Activated T-cell treated with anti-CD3 and anti-CD28 coated beads, Interleukin-2, amount 50 U/mL, for 48 hours (primary cell): ENCODE measurements around the gene AQP11.
A peak's percentile ranks its signal among the peaks of the same experiment; 100 is the strongest.
"Not testable (repeated sequence)": the region's sequence is repeated elsewhere in the genome, so short reads cannot be mapped to it uniquely, and the experiment has no call there.

Source experiments
- DNase-seq, 2 experiments: peaks; one replicate each; pipeline ENCODE4 v3.0.0-alpha.2; 2020

AQP11 gene

DNA sequence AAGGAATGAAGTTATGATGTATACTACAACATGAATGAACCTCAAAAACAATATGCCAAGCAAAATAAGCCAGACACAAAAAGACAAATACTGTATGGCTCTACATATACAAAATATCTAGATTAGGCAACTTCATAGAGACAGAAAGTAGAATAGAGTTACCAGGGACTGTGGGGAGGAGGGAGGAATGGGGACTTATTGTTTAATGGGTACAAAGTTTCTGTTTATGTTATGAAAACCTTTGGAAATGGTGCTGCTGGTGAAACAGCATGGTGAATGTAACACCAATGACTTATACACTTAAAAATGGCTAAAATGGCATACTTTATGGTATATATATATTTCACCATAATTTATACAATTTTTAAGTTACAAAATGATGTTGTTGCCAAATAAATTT is 4.1 kb downstream of the AQP11 start:
- no peak for DNase-seq

DNA sequence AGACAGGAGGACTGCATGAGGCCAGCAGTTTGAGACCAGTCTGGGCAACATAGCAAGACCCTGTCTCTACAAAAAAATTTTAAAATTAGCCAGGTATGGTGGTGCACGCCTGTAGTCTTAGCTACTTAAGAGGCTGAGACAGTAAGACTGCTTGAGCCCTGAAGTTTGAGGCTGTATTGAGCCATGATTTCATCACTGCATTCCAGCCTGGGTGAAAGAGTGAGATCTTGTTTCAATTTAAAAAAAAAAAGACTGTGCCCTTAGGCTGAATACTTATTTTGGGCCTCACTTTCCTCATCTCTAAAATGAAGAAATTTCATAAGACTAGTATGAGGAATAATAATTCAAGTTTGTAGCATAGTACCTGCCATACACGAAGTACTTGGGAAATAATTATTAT is 6.9 kb downstream of the AQP11 start:
- no peak for DNase-seq

DNA sequence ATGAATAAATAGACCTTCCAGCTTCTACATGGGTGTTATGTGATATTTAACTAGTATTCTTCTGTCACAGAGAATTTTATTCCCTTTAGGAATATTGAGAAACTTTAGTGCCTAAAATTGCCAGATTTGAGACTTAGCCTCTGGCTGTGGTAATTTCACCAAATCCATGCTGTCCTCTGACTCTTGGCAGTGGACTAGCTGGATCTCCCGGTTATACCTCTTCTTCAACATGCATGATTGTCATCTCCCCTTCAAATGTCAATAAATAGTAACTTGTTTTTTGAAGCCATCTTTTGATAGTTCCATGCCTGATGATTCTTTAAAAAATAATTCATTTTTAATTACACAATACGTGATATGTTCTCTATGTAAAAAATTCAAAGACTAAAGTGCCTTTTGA is 8.4 kb downstream of the AQP11 start:
- DNase-seq: no peak

DNA sequence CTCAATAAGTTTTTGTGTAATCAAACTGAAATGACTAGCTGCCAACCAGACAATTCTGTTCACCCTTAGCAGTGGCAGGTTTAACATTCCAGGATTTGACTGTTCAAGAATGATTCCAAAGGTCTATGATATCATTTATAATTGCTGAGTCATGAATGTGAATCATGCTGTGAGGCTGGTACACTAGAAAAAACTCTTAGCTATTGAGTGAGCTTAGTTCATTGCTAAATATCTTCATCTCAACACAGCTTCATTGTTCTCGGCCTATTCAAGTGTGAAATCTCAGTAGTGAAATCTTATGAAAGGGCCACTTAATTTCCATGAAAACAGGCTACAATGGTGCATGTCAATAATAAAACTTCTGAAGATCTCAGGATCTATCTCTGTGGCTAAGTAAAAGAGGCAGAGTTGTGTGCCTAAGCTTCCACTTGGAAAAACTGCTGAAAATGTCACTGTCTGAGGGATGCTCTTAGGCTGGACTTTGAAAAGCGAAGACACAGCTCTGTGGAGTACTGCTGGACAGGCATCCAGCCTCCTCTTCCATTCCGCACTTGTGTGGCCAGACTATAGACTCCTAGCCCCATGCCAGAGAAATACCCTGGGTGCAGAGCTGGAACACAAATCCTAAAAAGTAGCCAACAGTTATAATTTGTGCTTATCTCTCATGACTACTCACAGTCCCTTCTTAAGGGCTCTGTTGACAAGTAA is 12.8 kb downstream of the AQP11 start:
- DNase-seq: no peak

DNA sequence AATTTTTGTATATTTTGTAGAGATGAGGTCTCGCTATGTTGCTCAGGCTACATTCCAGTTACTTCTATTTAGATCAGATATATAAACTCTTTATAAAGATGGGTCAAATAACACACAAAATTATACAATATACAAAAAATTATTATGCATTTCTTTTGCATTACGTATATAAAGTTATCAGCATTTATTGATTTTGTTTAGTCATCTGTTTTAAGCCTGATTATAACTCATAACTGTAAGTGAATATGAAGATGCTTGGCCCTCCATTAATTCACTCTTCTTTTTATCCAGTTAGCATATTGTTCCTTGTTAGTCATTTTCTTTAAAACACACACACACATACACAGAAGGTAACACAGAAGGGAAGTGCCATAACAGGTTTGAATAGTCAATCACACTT is 14.5 kb downstream of the AQP11 start:
- no peak for DNase-seq

DNA sequence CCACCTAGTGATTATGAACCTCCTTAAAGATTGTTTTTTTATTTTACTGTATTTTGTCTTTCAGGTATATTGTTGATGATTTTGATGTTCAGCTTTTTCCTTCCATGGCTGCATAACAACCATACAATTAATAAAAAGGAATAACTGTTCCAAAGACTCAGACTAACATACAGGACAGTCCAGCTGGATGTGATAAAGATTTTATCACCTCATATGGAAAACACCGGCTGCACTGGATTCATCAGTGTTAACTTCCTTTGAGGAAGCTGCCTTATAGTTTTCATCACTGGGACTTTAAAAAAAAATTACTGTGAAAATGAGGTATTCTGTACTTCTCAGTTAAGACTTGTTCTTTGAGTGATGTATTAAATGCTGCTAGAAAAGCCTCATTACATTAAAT is 19.5 kb downstream of the AQP11 start:
- DNase-seq: no peak

DNA sequence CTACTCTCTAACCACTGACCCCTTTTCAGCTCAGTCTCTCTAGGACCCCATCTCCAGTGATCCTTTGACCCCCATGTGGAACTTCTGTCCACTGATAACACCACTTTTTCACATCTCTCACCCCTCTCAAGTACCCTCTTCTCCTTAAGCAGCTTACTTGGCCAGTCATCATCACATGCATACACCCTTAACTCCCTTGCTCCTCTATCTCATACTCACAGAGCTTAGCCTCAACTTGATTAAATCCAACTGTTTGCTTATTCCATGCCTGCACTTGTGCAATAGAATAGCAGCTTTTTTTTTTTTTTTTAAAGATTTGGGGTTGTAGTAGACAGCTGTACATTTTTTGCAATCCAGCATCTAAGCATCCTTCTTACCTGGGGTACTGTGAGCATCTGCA is 22.2 kb downstream of the AQP11 start:
- no peak for DNase-seq

DNA sequence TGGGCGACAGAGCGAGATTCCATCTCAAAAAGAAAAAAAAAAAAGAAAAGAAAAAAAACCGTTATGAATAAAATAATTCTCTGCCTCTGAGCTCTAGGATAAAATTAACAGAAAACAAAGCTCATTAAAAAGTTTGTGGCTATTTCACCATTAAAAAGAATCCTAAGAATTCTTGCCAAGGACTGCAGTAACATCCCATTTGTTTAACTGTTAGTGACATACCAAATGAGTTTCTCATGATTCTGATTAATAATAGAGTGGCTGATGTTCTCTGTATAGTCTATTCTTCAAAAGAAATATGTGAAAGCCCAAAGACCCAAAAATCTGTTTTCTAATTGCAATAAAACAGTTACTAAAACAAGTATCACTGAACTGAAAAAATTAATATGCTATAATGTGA is 28.1 kb downstream of the AQP11 start:
- DNase-seq: no peak

DNA sequence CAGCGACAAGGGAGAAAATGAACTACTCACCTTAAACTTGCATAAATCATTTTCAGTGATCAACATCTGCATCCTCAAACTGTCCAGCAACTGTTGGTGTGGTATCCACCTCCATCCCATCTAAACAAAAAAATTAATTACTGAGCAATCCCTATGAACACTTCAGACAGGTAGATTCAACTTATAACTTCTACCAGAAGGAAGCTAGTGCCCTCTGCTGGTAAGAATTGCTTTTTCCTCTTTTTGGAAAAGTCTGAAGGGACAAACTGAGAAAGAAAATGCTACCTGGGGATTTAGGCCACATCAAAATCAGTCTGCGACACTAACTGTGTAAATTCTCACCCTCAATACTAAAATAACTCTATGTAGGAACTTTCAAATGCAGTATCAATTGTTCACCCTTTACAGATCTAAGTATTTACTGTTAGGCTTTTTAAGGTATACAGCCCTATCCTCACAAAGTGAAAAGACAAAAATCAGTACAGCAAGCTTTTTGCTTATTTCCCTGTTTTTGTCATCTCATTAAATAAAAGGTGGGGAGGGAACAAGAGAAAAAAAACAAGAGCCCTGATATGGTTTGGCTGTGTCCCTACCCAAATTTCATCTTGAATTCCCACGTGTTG is 29.9 kb downstream of the AQP11 start:
- DNase-seq: no peak

DNA sequence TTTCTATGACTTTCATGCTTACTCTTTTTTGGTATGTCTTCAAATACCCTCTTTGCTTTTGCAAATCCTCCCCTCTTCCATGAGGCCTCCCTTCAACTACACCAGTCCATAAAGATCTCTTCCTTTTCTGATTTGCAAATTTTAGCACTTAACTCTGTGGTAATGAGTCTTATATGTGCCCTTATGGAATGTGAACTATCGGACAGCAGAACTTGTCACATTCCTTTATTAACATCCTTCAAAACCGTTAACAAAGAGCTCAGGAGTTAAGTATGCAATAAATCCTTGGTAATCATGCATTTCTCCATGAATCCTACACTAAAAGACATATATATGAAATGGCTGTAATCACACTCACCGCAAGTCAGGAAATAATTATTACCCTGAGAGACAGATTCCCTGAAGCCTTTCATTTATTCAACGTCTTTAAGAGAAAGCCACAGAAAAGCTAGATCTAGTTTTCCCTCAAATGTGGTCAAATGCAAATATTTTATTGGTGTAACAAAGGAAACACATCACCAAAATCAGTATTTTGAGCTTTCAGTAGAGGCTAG is 40.5 kb downstream of the AQP11 start:
- no peak for DNase-seq

DNA sequence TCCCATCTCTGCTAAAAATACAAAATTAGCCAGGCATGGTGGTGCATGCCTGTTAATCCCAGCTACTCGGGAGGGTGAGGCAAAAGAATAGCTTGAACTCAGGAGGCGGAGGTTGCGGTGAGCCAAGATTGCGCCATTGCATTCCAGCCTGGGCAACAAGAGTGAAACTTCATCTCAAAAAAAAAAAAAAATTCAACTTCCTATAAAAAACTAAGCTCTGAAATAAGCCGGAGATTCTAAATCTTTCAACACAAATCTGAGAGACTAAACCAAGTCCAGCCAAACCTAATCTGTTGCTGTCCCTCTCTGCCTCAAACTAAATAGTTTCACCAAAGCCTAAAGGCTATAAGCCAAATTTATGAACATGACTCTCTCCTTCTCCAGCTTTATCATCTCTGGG is 44.2 kb downstream of the AQP11 start:
- not testable (repeated sequence) for DNase-seq

DNA sequence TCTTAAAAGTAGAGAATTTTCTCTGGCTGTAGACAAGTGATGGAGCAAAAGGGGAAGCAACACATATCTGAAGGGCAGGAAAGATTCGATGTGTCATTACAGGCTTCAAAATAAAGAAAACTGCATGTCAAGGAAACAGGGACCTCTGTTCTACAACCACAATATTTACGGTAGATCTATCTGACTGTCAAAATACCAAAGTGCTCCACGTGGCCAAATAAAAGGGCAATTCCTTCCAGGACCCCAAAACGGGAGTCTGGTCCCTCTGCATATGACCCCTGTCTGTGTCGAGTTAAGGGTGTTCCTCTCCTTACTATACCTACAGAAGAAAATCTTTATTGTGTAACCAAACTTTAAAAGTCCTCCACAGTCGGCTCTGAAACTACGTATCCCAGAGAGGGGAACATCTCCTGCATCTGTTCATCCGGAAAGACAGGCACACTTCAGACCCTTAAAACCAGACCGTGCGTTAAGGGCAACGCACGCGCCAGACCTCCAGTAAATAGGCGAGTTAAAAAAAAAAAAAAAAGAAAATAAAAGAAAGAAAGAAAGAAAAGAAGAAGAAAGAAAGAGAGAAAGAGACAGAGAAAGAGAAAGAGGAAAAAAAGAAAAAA is 47.1 kb downstream of the AQP11 start:
- DNase-seq: peak in 1 of 2 experiments; percentile 24

DNA sequence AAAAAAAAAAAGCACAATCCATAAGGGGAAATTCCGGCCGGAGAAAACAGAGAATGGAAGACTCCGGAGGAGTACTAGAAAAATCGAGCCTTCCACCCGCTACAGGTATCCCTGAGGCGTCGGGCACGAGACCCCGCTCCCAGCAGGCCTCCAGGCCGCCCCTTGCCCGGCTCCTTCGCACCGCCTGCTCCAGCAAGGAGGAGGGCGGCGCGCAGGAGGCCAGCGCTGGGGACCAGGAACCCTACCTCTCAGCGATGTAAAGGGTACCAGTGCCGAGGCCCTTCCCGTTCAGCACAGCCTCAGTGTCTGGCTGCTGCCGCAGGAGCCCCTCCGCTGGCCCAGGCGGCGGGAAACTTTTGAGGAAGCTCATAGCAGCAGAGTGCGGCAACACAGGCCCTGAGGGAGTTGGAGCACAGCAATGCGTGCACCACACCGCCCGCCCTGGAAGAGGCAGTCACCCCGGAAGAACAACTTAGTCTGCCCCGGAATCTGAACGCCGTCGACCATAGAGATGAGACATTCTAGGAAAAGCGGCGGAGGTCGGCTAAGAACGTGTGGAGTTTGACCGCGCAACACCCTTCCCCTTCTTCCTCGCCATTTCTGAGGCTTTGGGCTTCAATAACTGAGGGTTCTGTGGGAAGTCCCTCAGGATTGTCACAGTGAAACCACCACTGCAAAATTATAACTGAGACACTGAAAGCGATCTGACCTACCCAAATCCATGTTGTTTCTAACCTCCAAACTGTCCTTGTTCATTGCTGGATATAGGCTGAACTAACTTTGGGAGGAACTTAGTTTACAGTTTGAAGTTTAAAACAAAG is 47.8 kb downstream of the AQP11 start, which contains the start of gene CLNS1A:
Gene CLNS1A, minus strand, starts transcription at position 450 of the 821 bp plus-strand sequence. Its CDS starts 80 bp downstream, at position 370.
- peak; percentile 84 to 89 for DNase-seq

DNA sequence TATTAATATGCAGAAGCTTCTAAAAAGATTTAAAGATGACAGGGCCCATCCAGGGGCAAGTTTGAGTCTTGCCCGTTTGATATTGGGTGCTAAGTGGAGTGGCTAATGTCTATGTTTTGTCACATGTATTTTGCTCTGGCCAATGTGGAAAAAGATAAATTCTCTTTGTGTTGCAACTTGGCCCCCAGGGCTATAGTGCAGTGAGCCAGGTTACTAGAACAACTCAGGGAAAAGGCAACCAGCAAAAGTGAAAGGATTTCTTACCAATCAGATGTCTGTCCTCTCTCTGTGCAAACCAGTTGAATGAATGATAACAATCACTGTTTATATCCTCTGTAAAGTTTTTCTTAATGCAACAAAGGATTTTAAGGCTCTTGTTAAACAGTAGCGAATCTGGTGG is 52.5 kb downstream of the AQP11 start:
- no peak for DNase-seq

DNA sequence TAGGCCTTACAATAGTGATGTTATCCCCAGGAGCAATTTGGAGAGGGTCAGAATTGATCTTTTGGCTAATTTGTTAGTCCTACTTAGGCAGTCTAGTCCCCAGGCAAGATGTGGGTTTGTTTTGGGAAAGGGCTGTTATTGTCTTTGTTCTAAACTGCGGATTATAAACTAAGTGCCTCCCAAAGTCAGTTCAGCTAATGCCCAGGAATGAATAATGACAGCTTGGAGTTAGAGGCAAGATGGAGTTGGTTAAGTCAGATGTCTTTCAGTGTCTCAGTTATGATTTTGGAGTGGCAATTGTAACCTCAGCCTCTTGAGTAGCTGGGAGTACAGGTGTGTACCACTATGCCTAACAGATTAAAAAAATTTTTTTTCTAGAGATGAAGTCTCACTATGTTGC is 55.1 kb downstream of the AQP11 start:
- DNase-seq: no peak

DNA sequence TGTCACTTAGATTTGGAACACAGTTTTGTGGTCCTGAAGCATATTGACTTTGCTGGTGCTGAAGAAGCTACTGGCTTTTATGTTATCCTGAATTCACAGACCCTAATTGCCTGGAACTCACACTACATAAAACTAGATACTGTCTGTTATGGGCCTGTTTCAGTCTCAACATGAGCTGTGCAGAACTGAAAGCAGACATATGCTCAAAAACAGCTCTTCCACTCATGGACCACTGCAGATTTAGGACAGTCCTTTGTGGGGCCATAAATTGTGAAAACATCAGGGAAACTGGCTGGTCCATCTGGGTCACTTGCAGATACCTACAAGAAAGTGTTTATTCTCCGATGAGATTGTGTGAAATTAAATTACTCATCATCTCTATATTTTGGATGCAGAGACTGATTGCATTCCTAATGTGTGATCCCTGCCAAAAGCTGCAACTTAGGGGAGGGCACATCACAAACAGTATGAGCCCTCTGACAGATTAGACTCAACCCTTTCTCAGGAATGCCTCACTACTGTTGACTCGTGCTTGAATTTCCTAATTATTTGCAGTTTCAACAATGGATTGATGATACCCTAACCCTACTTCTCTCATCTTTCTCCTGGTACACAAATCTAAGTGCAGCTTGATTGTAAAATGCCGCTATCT is 58.0 kb downstream of the AQP11 start:
- no peak for DNase-seq

DNA sequence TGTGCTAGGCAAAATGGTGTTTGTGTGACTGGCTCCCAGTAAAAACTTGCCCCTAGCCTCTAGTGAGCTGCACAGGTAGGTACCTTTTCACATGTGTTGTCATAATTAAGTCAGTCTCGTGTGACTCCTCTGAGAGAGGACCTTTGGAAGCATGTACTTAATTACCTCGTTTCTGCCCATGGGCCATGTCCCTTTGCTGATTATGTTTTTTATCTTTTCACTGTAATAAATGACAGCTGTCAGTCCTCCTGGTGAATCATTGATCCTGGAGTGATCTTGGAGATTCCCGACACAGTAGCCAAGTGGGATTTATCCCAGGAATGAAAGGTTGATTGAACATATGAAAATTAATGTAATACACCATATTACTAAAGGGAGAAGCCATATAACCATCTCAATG is 60.4 kb downstream of the AQP11 start:
- no peak for DNase-seq

DNA sequence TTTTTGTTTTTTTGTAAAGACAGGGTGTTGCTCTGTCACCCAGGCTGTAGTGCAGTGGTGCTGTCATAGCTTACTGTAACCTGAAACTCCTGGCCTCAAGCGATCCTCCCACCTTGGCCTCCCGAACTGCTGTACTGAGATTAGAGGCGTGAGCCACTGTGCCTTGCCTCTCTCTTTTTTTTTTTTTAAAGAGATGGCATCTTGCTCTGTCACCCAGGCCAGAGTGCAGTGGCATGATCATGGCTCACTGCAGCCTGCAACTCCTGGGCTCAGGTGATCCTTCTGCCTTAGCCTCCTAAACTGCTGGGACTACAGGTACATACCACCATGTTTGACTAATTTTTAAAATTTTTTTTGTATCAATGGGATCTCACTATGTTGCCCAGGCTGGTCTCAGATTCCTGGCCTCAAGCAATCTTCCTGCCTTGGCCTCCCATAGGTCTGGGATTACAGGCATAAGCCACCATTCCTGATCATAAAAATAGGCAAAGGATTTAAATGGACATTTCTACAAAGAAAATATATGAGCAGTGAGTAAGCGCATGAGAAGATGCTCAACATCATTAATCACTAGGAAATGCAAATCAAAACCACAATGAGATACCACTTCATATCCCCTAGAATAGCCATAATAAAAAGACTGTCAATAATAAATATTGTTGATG is 65.1 kb downstream of the AQP11 start:
- no peak for DNase-seq

DNA sequence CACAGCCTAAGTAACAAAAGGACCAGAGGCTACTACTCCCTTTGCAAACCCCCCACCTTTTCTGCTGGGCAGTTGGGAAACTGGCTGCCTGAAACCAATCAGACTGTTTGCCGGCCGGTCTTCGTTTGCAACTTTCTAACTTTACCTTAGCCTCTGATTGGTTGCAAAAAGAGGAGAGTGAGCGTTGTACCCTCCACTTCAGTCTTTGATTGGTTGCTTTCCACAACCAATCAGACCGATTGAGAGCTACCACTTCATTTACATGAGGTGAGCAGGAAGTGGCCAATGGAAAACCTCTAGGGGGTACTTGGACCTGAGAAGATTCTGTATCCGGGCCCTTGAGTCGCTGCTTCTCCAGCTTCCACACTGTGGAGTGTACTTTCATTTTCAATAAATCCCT is 66.6 kb downstream of the AQP11 start:
- no peak for DNase-seq

DNA sequence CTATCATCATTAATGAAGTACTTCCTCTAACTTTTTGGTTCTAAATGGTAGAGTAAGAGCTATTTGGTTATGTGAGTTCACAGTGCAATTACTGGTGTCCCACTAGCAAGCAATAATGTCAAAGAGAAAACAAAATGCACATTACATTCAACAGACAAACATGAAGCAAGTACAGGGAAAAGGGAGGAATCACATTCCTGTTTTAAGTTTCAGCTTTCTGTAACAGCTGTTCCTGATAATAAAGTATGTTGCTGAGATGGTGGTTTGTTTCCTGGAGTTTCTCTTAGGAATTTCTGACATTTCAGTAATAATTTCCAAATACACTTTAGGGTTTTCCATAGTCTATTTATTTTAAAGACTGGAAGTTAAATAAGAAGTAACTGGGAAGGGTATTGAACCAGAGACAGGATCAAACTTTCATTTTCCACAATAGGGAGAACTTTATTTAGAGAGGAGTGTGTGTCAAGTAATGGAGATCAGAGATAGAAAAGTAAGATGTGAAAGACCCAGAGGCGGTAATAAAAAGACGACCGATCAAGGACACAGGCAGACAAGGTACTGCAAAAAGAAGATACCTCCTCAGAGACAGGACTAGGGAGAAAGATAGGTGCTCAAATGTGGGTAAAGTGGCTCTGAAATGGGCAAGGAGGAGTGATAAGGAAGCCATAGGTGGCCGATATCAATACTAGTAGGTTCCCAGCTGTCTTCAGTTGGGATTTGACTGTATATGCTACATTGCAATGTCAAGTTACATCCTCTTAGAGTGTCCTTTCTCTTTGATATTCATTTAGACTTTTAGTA is 68.7 kb downstream of the AQP11 start:
- DNase-seq: no peak
